ENCODE measurements around the gene TRPM3.

DNA sequence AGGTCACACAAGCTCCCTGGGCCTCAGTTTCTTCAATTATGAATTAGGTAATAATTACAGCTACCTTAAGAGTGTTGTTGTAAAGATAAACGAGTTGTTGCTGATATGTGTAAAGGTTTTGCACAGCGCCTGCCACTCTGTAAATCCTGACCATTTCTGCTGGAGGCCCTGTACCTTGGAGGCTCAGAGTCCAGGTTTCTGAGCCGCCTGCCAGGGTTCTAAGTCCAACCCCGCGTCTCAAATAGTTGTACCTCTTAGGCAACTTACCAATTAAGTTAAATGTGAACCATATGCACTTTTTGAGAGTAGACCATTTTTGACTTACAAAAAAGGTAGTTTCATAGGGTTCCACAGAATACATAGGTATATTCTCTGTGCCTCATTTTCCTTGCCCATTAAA lies 550.2 kb downstream of the TRPM3 start:
- TF ChIP-seq, protein P1, sequence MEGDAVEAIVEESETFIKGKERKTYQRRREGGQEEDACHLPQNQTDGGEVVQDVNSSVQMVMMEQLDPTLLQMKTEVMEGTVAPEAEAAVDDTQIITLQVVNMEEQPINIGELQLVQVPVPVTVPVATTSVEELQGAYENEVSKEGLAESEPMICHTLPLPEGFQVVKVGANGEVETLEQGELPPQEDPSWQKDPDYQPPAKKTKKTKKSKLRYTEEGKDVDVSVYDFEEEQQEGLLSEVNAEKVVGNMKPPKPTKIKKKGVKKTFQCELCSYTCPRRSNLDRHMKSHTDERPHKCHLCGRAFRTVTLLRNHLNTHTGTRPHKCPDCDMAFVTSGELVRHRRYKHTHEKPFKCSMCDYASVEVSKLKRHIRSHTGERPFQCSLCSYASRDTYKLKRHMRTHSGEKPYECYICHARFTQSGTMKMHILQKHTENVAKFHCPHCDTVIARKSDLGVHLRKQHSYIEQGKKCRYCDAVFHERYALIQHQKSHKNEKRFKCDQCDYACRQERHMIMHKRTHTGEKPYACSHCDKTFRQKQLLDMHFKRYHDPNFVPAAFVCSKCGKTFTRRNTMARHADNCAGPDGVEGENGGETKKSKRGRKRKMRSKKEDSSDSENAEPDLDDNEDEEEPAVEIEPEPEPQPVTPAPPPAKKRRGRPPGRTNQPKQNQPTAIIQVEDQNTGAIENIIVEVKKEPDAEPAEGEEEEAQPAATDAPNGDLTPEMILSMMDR (conservative IDR thresholded peaks at IDR 0.05): no peak
- no peak for TF ChIP-seq EZH2 (IDR thresholded peaks at IDR 0.05; ENCODE audit: low read depth)
